GM21381 (cell line): Measurements from ENCODE around the gene PDIA5.
"Not testable (repeated sequence)": the region's sequence is repeated elsewhere in the genome, so short reads cannot be mapped to it uniquely, and the experiment has no call there.

ENCODE experiments used
- ATAC-seq: cut with Tn5 transposase; IDR thresholded peaks from one replicate; pipeline ENCODE4 v1.9.1; 2021; ENCODE audit warnings: mild to moderate bottlenecking, moderate library complexity; ENCODE audit not compliant: unreplicated experiment

PDIA5 gene

GRCh38 chr3:123090728-123091531, 24.1 kb downstream of the PDIA5 start:
- no peak for ATAC-seq

- ATAC-seq: no peak
Measured at GRCh38 chr3:123092243-123092642, 25.4 kb downstream of the PDIA5 start.

DNA sequence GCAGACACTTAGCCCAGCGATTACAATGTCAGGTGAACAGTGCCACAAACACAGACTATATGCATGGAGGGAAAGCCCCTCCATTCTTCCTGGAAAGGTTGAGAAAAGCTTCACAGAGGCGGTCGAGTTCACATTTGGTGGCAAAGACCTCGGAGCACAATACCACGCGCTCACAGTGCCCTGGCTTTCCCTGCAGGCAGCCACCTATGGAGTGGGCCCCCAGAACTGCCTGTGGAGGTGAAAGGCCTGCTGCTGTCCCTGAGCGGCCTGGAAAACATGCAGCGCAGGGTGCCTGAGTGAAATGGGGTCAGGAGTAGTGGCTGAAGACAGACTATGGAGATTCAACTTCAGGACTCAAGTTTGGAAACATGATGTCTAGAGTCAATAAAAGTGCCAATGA, 26.9 kb downstream of the PDIA5 start:
- ATAC-seq: no peak

- no peak for ATAC-seq
Measured at GRCh38 chr3:123094516-123095313, 27.9 kb downstream of the PDIA5 start.

DNA sequence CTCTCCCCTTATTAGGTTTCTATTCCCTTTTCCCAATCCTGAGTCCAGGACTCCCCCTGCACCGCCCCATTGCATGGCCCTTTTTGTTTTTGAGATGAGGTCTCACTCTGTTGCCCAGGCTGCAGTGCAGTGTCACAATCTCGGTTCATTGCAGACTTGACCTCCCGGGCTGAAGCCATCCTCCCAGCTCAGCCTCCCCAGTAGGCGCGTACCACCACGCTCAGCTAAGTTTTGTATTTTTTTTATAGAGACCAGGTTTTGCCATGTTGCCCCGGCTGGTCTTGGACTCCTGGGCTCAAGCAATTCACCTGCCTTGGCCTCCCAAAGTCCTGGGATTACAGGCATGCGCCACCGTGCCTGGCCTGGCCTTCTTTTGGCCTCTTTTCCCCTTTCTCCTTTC, 29.3 kb downstream of the PDIA5 start:
- no peak for ATAC-seq

DNA sequence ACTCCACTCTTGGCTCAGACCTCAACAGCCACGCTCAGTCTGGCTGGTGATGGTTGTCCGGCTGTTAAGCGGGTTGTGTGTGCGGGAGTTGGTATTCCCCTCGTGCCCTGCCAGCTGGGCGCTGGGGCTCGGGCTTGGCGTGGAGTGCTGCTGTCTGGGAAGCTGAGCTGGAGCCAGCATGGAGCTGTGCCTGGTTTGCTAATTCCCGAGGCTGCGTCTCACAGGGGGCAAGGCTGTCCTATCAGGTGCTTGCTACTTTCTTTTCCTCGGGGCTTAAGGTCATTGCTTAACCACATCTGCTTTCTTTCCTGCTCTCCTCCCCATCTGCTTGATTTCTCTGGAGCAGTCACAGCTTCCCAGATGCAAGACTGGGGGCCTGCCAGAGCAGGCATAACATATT, 29.9 kb downstream of the PDIA5 start:
- ATAC-seq: no peak

GRCh38 chr3:123098426-123099330, 31.9 kb downstream of the PDIA5 start:
- ATAC-seq: no peak

GRCh38 chr3:123099331-123100192, 32.7 kb downstream of the PDIA5 start:
- no peak for ATAC-seq

- no peak for ATAC-seq
Measured at GRCh38 chr3:123100193-123100776, 33.5 kb downstream of the PDIA5 start.

GRCh38 chr3:123102249-123102648, 35.4 kb downstream of the PDIA5 start:
- no peak for ATAC-seq

DNA sequence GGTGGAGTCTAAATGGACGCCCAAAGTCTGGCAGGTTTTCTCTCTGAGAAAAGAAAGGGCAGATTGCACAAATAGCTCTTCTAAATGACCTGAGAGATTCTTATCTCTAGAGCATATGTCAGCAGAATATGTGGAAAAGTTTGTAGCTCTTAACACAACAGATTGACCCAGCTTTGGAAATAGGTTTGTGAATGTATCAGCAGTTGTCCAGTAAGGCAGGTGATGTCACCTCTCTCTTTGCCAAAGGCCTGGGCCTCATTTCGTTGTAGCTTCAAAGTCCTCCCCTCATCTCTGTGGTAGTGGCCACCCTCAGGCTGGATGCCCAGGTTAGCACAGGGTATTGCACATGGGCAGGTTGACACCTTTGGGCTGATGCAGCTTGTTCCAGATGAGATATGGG, 36.0 kb downstream of the PDIA5 start:
- no peak for ATAC-seq

DNA sequence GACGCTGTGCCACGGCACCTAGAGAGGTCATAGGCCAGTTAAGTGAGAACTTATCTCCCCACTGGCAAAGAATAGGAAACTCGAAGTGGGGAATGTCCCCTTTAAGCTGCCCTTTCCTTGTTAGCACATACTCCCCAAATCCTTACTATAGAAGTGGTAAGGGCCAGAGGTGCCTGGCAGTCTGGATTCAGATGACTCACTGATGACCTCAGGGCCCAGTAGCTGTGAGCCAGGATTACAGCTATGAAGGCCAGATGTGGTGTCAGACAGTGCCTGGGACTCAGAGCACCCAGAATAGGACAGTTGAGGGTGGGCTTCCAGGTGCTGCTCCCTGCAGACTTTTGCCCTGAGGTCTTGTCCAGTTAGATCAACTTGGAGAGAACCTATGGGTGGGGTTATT, 37.7 kb downstream of the PDIA5 start:
- ATAC-seq: no peak

GRCh38 chr3:123105201-123106189, 38.7 kb downstream of the PDIA5 start:
- no peak for ATAC-seq

DNA sequence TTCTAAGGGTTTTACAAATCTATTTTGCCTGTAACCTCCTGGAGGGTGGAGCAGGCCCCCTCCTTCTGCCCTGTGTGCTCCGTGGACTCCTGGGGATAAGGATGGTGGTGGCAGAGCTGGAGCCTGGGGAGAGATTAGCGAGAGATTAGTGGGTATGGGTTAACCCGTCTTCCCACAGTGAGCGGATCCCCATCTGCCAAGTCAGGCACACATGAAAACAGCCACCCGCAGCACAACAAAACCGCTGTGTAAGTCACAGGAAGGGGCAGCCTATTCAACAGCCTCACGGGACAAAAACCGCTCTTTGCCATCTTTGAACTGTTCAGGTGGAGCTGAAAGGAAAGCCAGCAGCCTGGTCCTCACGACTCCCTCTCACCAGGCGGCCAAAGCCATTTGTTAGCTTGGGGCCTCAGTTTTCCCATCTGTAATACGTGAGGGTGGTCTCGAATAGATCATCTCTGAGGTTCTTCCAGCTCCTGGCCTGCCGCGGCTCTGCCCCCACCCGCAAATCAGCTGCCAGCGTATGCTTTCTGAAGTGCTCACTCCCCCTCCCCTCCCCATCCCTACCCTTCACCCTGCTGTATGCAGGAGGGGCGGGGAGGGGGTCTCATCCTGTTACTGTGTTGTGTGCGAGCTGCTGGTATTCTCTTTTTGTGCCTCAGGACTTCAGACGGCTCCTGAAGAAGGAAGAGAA, 43.6 kb downstream of the PDIA5 start:
- ATAC-seq: no peak

GRCh38 chr3:123110976-123111615, 44.3 kb downstream of the PDIA5 start:
- ATAC-seq: no peak

- ATAC-seq: no peak
Measured at GRCh38 chr3:123111640-123112039, 44.8 kb downstream of the PDIA5 start.

DNA sequence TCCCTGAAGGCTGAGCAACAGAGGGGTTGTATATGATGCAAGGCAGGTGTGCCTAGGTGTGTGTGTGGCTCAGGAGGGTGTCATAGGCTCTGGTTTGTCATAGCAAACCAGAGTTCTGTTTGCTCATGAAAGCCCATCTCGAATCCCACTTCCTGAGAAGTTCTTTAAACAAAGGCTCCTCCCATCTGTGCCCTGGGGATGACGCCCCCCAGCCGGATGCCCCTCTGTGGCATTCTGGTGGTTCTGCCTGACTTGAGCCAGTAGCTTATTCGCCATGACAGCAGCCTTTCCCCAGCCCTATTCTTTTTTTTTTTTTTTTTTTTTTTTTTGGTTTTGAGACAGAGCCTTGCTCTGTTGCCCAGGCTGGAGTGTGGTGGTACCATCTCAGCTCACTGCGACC, 45.4 kb downstream of the PDIA5 start:
- ATAC-seq: no peak

DNA sequence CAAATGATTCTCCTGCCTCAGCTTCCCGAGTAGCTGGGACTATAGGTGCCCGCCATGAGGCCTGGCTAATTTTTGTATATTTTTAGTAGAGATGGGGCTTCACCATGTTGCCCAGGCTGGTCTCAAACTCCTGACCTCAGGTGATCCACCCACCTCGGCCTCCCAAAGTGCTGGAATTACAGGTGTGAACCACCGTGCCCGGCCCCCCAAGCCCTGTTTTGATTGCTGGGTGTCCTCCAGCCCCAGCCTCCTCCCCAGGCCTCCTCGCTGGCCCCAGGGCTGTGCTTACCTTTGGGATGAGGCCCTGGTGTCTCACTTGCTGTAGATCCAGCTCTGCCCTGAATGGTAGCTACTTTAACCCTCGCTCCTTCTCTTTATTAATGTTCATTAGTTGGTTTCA, 45.8 kb downstream of the PDIA5 start:
- not testable (repeated sequence) for ATAC-seq
